Measurements from ENCODE around the gene WAPL.

The WAPL gene

DNA sequence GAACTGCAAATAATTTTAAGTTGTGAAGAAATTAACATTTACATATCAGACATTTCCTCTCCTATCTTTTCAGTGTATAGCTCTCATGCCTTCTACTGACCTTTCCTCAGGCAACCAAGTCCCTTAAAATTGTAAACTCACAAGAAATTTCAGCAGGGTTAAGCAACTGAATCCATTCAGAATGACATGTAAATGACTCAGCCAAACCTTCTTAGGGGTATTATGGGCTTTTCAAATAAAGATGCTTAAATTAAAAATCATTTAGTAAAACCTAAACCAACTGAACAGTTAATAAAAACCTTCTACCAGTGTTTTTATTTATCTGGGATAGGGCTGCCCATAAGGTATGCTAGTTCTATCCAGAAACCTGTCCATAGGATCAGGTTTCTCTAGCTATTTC is 20.7 kb downstream of the WAPL start:
- no peak for DNase-seq (ENCODE audit: low read depth)
- no peak overlapping the region for H3K4me3 ChIP-seq (ENCODE audit: low read depth, low read length)
- TF ChIP-seq POLR2A (IDR thresholded peaks at IDR 0.05; ENCODE audit: extremely low read depth, insufficient read length) (no peak), MYC (IDR thresholded peaks at IDR 0.05; ENCODE audit: low read depth, low read length) (no peak)
- TF ChIP-seq, protein P1, sequence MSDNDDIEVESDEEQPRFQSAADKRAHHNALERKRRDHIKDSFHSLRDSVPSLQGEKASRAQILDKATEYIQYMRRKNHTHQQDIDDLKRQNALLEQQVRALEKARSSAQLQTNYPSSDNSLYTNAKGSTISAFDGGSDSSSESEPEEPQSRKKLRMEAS (IDR thresholded peaks at IDR 0.05; ENCODE audit: low read depth, low read length) = no peak
- TF ChIP-seq, protein P2, sequence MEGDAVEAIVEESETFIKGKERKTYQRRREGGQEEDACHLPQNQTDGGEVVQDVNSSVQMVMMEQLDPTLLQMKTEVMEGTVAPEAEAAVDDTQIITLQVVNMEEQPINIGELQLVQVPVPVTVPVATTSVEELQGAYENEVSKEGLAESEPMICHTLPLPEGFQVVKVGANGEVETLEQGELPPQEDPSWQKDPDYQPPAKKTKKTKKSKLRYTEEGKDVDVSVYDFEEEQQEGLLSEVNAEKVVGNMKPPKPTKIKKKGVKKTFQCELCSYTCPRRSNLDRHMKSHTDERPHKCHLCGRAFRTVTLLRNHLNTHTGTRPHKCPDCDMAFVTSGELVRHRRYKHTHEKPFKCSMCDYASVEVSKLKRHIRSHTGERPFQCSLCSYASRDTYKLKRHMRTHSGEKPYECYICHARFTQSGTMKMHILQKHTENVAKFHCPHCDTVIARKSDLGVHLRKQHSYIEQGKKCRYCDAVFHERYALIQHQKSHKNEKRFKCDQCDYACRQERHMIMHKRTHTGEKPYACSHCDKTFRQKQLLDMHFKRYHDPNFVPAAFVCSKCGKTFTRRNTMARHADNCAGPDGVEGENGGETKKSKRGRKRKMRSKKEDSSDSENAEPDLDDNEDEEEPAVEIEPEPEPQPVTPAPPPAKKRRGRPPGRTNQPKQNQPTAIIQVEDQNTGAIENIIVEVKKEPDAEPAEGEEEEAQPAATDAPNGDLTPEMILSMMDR (IDR thresholded peaks at IDR 0.05; ENCODE audit: low read depth, low read length) = no peak

DNA sequence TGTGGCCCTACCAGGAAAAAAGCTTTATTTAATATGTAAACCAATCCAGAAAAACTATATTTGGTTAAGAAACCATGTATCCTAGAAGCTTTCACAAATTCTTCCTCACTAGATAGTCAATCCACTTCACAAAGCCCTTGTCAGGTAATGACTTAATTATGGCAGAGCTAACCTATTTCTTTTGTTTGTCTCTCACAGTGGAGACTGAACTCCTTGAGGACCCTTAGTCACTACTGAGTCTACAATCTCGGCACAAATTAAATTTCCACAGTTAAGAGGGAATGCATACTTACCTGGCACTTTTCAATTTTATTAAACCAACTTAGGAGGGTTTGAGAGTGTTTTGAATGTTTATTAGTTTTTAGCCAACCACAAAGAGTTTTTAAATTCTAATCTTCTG is 23.0 kb downstream of the WAPL start:
- TF ChIP-seq, protein P2 (IDR thresholded peaks at IDR 0.05; ENCODE audit: low read depth, low read length) = no peak
- TF ChIP-seq, protein P1 (IDR thresholded peaks at IDR 0.05; ENCODE audit: low read depth, low read length) = no peak
- TF ChIP-seq MYC (IDR thresholded peaks at IDR 0.05; ENCODE audit: low read depth, low read length) (no peak), POLR2A (IDR thresholded peaks at IDR 0.05; ENCODE audit: extremely low read depth, insufficient read length) (no peak)
- H3K4me3 ChIP-seq (ENCODE audit: low read depth, low read length) = no peak overlapping the region
- DNase-seq (ENCODE audit: low read depth) = no peak

DNA sequence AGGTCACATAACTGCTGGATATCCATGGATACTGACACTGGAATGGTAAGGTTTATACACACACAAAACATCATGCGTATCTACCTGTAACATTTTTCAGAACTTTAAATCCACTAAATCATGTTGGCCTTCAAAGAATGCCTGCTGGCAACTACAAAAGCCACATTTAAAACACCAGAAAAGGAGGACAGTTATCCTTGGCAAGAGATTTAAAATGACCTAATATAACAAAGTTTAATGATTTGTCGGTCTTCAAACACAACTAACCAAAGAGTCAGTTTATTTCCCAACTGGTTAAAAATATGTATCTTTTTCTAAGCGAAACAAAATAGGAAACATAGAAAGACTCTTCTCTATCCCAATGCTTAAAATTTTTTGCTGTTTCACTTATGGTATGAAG is 24.0 kb downstream of the WAPL start:
- TF ChIP-seq, protein P2 (IDR thresholded peaks at IDR 0.05; ENCODE audit: low read depth, low read length) = no peak
- TF ChIP-seq, protein P1 (IDR thresholded peaks at IDR 0.05; ENCODE audit: low read depth, low read length) = no peak
- no peak for TF ChIP-seq MYC (IDR thresholded peaks at IDR 0.05; ENCODE audit: low read depth, low read length)
- no peak for TF ChIP-seq POLR2A (IDR thresholded peaks at IDR 0.05; ENCODE audit: extremely low read depth, insufficient read length)
- no peak overlapping the region for H3K4me3 ChIP-seq (ENCODE audit: low read depth, low read length)
- no peak for DNase-seq (ENCODE audit: low read depth)

DNA sequence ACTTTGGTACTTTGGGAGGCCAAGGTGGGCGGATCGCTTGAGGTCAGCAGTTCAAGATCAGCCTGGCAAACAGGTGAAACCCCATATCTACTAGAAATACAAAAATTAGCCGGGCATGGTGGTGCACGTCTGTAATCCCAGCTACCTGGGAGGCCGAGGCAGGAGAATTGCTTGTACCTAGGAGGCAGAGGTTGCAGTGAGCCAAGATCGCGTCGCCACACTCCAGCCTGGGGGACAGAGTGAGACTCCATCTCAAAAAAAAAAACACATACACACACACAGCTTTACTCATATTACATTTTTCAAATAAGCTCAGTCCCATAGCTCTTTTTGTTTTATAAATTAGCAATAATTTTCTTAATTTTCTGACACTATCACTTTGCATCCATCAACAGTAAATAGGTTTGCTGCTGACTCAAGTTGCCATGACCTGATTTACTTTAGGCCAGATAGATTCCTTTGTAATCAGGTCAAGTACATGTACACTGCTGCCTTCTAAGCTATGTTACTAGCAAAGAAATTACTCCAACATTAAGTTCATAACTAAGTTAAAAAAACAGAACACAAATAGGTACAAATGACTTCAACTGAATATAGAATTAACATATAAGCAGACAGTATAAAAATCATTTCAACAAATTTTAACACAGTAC is 31.5 kb downstream of the WAPL start:
- TF ChIP-seq MYC (IDR thresholded peaks at IDR 0.05; ENCODE audit: low read depth, low read length) = no peak
- TF ChIP-seq POLR2A (IDR thresholded peaks at IDR 0.05; ENCODE audit: extremely low read depth, insufficient read length) = no peak
- TF ChIP-seq, protein P1 (IDR thresholded peaks at IDR 0.05; ENCODE audit: low read depth, low read length) = no peak
- TF ChIP-seq, protein P2 (IDR thresholded peaks at IDR 0.05; ENCODE audit: low read depth, low read length) = no peak
- no peak overlapping the region for H3K4me3 ChIP-seq (ENCODE audit: low read depth, low read length)
- DNase-seq (ENCODE audit: low read depth) = no peak

DNA sequence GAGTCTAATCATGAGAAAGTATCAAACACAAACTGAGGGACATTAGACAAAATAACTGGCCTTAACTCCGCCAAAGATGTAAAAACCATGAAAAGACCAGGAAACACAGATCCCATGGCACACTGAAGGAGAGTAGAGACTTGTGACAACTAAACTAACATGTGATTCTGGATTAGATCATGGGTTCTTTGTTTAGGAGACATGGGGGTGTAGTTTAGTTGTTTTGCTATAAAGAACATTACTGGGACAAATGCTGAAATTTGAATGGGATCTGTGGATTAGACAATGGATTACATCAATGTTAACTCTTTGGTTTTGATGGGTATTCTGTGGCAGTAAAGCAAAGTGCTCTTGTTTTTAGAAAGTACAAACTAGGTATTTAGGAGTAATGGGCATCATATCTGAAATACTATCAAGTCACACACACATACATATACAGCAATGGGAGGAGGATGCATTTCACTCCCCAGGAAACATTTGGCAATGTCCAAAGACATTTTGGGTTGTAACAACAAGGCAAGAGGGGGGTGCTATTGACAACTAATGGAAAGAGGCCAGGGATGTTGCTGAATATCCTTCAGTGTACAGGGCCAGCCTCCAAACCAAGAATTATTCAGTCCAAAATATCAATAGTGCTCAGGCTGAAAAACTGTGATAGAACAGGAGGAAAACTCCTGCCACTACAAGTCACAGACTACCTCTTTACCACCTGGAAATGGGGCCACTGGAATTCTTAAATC is 32.4 kb downstream of the WAPL start:
- no peak overlapping the region for H3K4me3 ChIP-seq (ENCODE audit: low read depth, low read length)
- no peak for DNase-seq (ENCODE audit: low read depth)
- TF ChIP-seq MYC (IDR thresholded peaks at IDR 0.05; ENCODE audit: low read depth, low read length) (no peak), POLR2A (IDR thresholded peaks at IDR 0.05; ENCODE audit: extremely low read depth, insufficient read length) (no peak)
- TF ChIP-seq, protein P1 (IDR thresholded peaks at IDR 0.05; ENCODE audit: low read depth, low read length) = no peak
- TF ChIP-seq, protein P2 (IDR thresholded peaks at IDR 0.05; ENCODE audit: low read depth, low read length) = no peak

All from NB4 (cell line).